ENCODE results near the gene PHLDB2.

The PHLDB2 gene

DNA sequence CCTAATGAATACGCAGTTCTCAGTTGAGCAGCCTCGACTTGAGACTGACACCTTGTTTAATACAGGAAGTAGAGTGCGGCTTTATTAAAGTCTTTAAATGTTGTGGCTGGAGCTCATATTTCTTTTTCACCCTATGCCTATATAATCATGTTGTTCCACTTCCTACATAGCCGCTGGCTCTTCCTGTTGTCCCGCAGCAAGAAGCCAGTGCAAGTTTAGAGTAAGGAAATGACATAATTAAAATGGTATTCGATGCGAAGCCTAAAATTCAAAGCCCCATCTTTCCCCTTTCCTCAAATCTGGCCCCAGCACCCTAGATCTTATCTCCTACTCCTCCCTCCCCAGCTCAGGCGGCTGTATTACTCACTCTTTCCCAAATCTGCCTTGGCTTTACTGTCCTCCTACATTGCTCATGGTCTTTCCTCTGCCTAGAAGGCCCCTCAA, 7.5 kb upstream of the PHLDB2 start:
- DNase-seq (ENCODE audit: low read depth), result no peak

DNA sequence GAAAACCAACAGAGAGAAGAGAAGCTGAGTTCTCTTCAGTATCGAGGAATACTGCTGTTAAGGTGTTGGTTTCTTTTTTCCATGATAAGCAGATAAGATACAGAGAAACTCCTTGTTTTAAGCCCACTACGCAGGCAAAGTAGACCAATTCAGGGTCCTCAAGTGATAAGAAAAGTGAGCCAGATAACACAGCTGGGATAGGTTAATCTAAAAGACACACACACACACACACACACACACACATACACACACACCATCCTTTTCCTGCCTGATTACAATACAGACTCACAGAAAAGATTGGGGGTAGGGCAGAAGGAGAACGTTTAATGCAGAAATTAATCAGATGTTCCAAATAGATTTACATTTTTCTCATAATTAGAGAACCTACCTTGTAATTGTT, 6.5 kb upstream of the PHLDB2 start:
- DNase-seq (ENCODE audit: low read depth), result no peak

GRCh38 chr3:111853068-111853467, 6.0 kb upstream of the PHLDB2 start:
- DNase-seq (ENCODE audit: low read depth), result no peak

DNA sequence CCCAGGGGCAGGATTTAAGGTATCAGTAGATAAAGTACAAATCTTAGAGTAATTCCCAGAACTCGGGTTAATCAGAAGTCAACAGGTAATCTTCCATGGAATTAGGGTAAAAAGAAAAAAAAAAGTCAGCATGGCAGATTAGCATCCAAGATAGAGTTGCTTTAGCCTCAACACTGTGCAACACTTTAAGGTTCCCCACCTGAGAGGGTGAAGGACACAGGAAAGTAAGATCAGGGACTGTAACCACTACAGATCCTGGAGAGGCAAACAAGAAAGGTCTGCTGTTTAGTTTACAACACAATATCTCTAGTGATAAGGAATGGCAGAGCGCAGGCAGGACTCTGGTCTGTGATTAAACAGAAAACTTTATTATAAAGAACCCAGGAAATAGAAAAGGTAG, 4.1 kb upstream of the PHLDB2 start:
- no peak for DNase-seq (ENCODE audit: low read depth)

DNA sequence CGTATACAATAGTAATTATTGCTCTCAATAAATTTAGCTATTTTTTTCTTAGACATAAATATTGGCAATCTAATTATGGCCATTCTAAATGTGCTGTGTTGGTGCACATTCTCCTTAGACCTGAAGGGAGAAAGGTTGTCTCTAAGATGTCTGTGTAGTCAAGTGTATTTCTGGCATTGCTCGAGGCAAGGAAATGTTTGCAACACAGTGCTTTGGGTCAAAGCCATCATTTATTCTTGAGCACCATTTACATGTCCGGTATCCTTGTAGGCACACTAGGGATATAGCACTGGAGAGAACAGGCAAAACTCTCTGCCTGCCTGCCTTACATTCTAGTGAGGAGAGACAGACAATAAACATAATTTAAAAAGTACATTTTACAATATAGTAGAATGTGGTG, 2.6 kb upstream of the PHLDB2 start:
- DNase-seq (ENCODE audit: low read depth), result no peak

DNA sequence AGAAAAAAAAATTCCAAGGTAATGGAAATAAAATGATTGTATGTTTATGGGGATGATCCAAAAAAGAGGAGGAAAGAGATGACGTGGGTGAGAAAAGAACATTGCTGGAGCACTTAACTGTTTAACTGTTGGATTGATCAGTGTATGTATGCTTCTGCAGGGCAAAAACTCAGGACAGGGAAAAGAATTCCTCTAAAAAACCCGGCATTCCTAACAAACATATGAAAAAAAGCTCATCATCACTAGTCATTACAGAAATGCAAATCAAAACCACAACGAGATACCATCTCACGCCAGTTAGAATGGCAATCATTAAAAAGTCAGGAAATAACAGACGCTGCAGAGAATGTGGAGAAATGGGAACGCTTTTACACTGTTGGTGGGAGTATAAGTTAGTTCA, 1.6 kb upstream of the PHLDB2 start:
- DNase-seq (ENCODE audit: low read depth), result no peak

- DNase-seq (ENCODE audit: low read depth), result no peak
These were observed 423 bp upstream of the PHLDB2 start for GRCh38 chr3:111858642-111859041.

DNA sequence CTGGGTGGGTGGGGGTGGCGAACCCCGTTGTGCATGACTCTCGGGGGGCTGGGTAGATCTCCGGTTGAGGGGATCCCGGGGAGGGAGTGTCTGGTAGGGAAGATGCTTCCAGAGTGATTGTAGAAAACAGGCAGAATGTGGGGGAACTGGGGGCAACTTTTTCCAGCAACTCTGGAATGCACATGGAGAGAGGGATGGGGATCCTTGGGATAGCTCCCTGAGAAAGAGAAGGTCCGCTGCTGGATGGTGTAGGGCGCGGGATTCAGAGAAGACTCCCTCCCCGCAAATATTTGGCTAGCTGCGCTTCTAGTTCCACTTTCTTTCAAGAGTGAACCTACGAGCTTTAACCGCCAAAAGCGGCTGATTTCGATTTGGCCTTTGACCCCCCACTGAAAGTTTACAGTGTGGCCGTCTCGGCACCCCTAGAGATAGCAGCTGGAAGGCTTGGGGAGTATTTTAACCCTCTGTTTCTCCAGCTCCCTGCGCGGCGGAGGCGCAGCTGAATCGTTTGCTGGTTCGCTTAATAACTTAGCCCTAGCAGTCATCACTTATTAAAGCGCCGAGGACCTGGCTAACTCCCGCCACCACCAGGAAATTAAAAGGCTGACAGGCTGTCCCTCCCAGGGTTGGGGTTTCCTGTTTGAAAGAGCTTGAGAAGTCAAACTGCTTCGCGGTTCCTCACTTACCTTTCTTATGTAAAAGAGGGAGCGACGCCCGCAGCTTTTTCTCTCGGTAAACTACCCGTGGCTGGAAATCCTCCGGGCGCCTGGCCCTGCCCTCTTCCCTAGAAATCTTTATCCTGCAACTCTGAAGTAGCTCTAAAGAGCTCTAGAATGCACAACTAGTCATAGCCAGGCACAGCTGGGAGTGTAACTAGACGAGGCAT, 1.2 kb downstream of the PHLDB2 start:
- DNase-seq (ENCODE audit: low read depth), result peak; percentile 61

DNA sequence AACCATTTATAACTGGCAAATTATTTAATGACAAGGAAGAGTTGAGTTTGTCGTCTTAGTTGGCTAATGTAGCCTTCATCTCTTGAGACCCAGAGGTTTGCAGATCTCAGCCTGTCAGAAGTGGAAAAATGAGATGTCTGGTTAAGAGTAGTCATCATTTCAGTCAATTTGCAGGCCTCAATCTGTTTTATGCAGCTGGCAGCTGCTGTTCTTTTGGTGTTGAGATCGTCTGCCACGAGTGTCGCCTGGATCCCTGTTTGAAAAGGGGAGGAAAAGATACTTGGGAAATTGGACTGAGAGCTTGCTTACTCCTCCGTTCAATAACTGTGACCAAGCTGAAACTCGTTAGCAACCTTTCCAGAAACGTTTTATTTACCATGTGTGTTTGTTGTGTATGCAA, 2.3 kb downstream of the PHLDB2 start:
- no peak for DNase-seq (ENCODE audit: low read depth)

- DNase-seq (ENCODE audit: low read depth), result no peak
These were observed 3.4 kb downstream of the PHLDB2 start for GRCh38 chr3:111862415-111862814.

GRCh38 chr3:111862974-111863373, 3.9 kb downstream of the PHLDB2 start:
- no peak for DNase-seq (ENCODE audit: low read depth)

DNA sequence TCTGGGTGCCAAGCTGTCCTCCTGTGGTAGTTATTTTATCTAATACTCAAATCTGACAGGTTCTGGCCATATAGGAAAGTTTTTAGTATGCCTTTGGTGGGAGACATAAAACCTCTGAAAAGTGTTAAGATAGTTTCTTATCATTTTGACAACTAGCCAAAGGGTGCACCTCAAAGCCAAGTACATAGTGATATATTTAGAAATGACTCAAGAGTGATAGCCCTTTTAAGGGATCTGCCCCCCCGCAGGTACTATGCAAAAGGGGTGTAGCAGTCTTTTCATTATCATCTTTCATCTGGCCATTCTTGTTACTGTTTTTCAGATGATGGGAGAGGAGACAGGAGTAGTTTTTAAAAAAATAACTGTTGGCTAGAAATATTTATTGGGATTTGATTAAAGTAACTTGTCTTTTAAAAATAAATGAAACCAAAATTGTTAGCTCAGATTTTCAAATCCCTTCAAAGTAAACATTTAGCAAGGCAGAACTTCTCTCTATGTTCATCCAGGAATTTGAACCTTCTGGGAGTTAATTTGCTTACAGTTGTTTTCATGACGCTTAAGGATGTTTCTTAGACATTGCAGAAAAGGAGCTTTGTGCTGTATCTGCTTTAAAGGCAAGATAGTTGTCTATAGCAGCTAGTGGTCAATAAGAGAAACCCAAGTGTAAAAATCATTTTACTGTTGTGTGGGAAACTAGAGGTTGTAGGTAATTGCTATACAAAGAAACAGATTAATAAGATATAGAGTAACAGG, 5.1 kb downstream of the PHLDB2 start:
- DNase-seq (ENCODE audit: low read depth), result no peak

- DNase-seq (ENCODE audit: low read depth), result peak; percentile 57
These were observed 6.0 kb downstream of the PHLDB2 start for GRCh38 chr3:111864821-111865656.

DNA sequence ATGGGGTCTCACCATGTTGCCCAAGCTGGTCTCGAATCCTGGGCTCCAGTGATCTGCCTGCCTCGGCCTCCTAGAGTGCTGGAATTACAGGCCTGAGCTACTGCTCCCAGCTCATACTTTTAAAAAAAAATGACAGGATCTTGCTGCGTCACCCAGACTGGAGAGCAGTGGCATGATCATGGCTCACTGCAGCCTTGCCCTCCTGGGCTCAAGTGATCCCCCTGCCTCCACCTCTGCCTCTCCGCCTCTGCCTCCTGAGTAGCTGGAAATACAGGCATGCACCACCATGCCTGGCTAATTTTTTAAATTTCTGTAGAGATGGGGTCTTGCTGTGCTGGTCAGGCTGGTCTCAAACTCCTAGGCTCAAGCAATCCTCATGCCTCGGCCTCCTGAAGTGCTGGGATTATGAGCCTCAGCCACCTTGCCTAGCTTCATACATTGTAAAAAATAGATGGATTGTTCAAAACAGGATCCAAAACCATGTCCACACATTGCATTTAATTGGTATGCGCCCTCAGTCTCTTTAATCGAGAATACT, 8.9 kb downstream of the PHLDB2 start:
- DNase-seq (ENCODE audit: low read depth), result no peak

DNA sequence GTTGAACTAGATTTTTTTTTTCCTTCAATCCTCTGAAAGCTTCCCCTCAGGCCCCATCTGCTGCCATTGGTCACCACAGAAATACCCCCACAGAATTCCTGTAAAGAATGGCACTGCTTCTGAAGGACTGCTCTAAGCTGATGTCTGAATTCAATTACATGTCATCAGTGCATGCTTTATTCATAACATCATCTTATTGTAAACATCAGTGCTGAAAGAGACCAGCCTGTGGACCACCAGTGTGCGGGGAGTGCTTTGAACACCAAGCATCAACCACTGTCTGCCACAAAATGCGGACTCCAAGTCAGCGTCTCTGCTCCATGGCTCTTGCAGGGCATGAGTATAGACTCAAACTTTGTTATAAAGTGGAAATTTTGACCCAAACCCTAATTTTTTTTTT, 11.6 kb downstream of the PHLDB2 start:
- no peak for DNase-seq (ENCODE audit: low read depth)

DNA sequence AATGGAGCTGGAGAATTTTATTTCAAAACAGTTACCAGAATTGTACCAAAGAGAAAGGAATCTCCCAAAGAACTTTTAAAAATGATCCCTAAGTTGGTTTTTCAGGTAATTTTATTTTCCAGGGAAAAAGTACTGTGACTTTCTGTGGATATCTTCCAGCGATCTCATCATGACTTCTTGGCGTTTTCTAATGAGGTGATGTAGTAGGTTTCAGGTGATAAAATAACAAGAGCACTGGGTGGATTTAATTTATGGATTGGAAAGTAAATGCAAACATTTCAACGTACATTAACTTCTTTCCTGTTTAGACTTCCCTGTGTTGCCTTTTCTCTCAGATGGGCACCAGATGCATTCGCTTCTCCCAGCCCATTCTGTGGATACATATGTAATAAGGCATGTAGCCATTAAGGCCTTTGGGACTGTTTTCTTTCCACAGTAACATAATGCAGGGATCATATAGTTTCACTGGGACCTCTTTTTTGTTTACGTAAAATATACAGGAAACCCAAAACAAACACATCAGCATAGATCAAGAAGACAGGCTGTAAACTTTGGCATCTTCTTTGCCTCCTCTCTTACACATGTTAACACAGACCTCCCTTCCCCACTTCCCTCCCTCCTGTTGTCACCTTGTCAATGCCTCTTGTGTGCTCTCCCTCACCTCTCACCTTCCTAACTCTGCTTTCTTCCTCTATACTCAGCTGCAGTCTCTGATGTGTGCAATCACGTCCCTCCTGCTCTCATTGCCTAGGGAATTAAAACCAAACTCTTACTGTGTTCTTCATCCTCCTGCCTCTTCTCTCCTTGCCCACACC, 13.0 kb downstream of the PHLDB2 start:
- DNase-seq (ENCODE audit: low read depth), result no peak

- no peak for DNase-seq (ENCODE audit: low read depth)
These were observed 13.9 kb downstream of the PHLDB2 start for GRCh38 chr3:111872979-111873378.

- no peak for DNase-seq (ENCODE audit: low read depth)
These were observed 15.2 kb downstream of the PHLDB2 start for GRCh38 chr3:111874177-111874820.

DNA sequence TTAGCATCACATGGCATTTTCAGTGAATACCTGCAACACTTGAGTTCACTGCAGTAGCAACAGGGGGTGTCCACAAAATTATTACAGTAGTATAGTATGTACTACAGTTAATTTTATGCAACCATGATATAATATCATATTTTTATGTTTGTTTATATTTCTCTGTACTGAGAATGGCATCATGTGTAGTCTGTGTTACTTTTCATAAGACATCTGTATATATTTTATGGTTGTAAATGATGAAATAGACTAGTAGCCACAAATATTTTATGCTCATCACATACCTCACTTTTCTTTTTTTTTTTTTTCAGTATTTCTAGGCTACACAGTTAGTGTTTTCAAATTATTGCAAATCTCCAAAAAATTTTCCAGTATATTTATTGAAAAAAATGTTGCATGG, 22.4 kb downstream of the PHLDB2 start:
- DNase-seq (ENCODE audit: low read depth), result no peak

DNA sequence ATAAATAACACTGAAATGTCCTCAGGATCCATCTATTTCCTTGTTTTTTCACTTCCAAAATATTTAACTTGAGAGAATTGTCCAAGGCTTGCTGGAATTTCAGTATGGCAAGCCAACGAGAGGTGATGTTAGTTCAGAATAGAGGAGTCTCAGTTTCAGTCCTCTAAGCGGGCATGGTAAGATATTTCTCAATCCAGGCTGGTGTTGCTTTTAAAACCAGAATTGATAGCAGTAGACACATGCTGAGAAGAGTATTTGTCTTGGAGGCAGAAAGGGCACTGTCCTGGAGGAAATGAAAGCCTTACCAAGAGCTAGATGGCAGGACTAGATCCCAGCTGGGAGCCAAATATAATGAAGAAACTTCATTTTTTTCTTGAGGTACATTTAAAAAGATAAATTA, 23.1 kb downstream of the PHLDB2 start:
- DNase-seq (ENCODE audit: low read depth), result no peak

DNA sequence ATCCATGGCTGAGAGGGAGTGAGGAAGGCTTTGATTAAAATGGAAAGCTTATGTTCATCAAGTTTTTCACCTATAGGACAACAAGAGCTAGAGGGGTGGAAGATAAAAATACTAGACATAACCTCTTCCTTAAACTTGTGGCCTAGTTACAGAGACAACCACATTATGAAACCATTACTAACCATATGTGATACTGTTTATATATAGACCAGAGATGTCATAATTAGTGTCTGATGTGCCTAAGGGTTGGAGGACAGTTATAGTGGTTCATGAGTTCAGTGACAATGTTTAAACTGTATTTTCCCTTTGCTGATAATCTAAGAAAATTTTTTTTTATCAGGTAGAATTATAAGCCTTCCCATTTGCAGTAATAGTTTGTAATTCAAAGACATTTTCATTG, 23.7 kb downstream of the PHLDB2 start:
- no peak for DNase-seq (ENCODE audit: low read depth)

All from GM04503 (cell line).